ENCODE results near the gene HS3ST6. TPM values are rescaled to one million over a fixed set of nuclear protein-coding genes. Genes with fewer than 3 reads are reported as not detected.
"Not testable (repeated sequence)": the region's sequence is repeated elsewhere in the genome, so short reads cannot be mapped to it uniquely, and the experiment has no call there.

The HS3ST6 gene
- total RNA-seq, 6 experiments from 2014 or later = not detected

GRCh38 chr16:1942810-1943726, 24.9 kb upstream of the HS3ST6 start, which contains the start of gene MSRB1:
TSS of gene MSRB1 (minus strand) at chr16:1943199. CDS start at chr16:1943156, 43 bp downstream.
- H3K36me3 Mint-ChIP-seq (ENCODE audit: low read depth) = no peaks in the 10 kb centered on the region; the same call in 1 of the 2 replicates
- peak; percentile 95 for DNase-seq
- H3K9me3 Mint-ChIP-seq = no peaks in the 10 kb centered on the region
- no peak for TF ChIP-seq CTCF (IDR thresholded peaks at IDR 0.05)
- peaks cover 4% of the 10 kb centered on the region for H3K27me3 Mint-ChIP-seq (ENCODE audit: insufficient read depth)
- H3K27ac Mint-ChIP-seq = peak within 1 kb of the TSS; percentile 64
- peaks cover 9% of the 10 kb centered on the region for H3K4me1 Mint-ChIP-seq (ENCODE audit: low read depth)
- peak within 1 kb of the TSS; percentile 91 for H3K4me3 Mint-ChIP-seq

GRCh38 chr16:1942047-1942809, 24.0 kb upstream of the HS3ST6 start:
- no peak for TF ChIP-seq CTCF (IDR thresholded peaks at IDR 0.05)
- no peak for DNase-seq
- H3K27ac Mint-ChIP-seq = no peak overlapping the region; the same call in 1 of the 2 replicates
- H3K36me3 Mint-ChIP-seq (ENCODE audit: low read depth) = no peaks in the 10 kb centered on the region; the same call in 1 of the 2 replicates
- H3K27me3 Mint-ChIP-seq (ENCODE audit: insufficient read depth) = peaks cover 4% of the 10 kb centered on the region
- H3K9me3 Mint-ChIP-seq = no peaks in the 10 kb centered on the region
- H3K4me3 Mint-ChIP-seq = peak overlapping the region; percentile 91
- peaks cover 9% of the 10 kb centered on the region for H3K4me1 Mint-ChIP-seq (ENCODE audit: low read depth)

GRCh38 chr16:1941162-1942046, 23.2 kb upstream of the HS3ST6 start:
- no peak for DNase-seq
- TF ChIP-seq CTCF (IDR thresholded peaks at IDR 0.05) = peak; percentile 44; the same call in 1 of the 2 replicates
- H3K36me3 Mint-ChIP-seq (ENCODE audit: low read depth) = no peaks in the 10 kb centered on the region; the same call in 1 of the 2 replicates
- H3K4me3 Mint-ChIP-seq = peak overlapping the region; percentile 91
- H3K27me3 Mint-ChIP-seq (ENCODE audit: insufficient read depth) = peaks cover 2% of the 10 kb centered on the region
- H3K9me3 Mint-ChIP-seq = no peaks in the 10 kb centered on the region
- H3K4me1 Mint-ChIP-seq (ENCODE audit: low read depth) = peaks cover 9% of the 10 kb centered on the region
- H3K27ac Mint-ChIP-seq = no peak overlapping the region

- Mint-ChIP-seq H3K27me3 (ENCODE audit: insufficient read depth) (peaks cover 2% of the 10 kb centered on the region), H3K4me3 (no peak overlapping the region), H3K36me3 (ENCODE audit: low read depth) (no peaks in the 10 kb centered on the region; the same call in 1 of the 2 replicates), H3K9me3 (no peaks in the 10 kb centered on the region), H3K4me1 (ENCODE audit: low read depth) (peaks cover 9% of the 10 kb centered on the region), H3K27ac (no peak overlapping the region)
- TF ChIP-seq CTCF (IDR thresholded peaks at IDR 0.05) = no peak
- DNase-seq = no peak
Observed at GRCh38 chr16:1940273-1941161, 22.3 kb upstream of the HS3ST6 start.

GRCh38 chr16:1939833-1940232, 21.6 kb upstream of the HS3ST6 start:
- H3K27me3 Mint-ChIP-seq (ENCODE audit: insufficient read depth); H3K36me3 Mint-ChIP-seq (ENCODE audit: low read depth); H3K4me1 Mint-ChIP-seq (ENCODE audit: low read depth); DNase-seq; H3K4me3 Mint-ChIP-seq; H3K27ac Mint-ChIP-seq; H3K9me3 Mint-ChIP-seq: not testable (repeated sequence)

Data from HFFc6 (cell line).